Left lung (tissue), 10 donors: ENCODE data around the gene DRD3. TPM values are rescaled to one million over a fixed set of nuclear protein-coding genes. Genes with fewer than 3 reads are reported as not detected.

Experiments
- ATAC-seq: fragments of 200-7000 bp; cut with Tn5 transposase; one replicate; pipeline ENCODE4 v1.9.1; 2020; ENCODE audit warnings: moderate library complexity
- DNase-seq, 4 donors: peaks; one replicate each; pipeline ENCODE4 v3.0.0-alpha.2; 2013 to 2020
- H3K27ac ChIP-seq, 2 donors: fragments of 200-600 bp; sonication (generic) in 1 of 2; one replicate each; pipeline versions ENCODE4 v1.5.0 to v1.8.0; 2020 to 2021
- H3K27me3 ChIP-seq, 2 donors: fragments of 200-600 bp; sonication (generic) in 1 of 2; one replicate each; pipeline versions ENCODE4 v1.5.0 to v1.8.0; 2020 to 2021
- H3K36me3 ChIP-seq, 2 donors: fragments of 200-600 bp; sonication (generic) in 1 of 2; one replicate each; pipeline versions ENCODE4 v1.5.0 to v1.8.0; 2020 to 2021
- H3K4me1 ChIP-seq, 2 donors: fragments of 200-600 bp; one replicate each; pipeline ENCODE4 v1.8.0; 2021
- H3K4me3 ChIP-seq, 2 donors: fragments of 200-600 bp; sonication (generic) in 1 of 2; one replicate each; pipeline versions ENCODE4 v1.5.0 to v1.8.0; 2020 to 2021; ENCODE audit warnings: mild to moderate bottlenecking in 1 of 2
- H3K9me3 ChIP-seq, 2 donors: fragments of 200-600 bp; sonication (generic) in 1 of 2; one replicate each; pipeline versions ENCODE4 v1.5.0 to v1.8.0; 2020 to 2021
- intact Hi-C, 2 donors: fragments of 100-400 bp; cut with DNase I; formaldehyde crosslinking; loops; one replicate each; pipeline versions ENCODE4 v1.11.2 to v1.14.2; 2022
- polyA plus RNA-seq, 6 donors: library from polyadenylated mRNA; unstranded; fragments of 120-200 nt; gene quantifications; one replicate each; pipeline ENCODE4 v1.2.1, GENCODE V29; 2013; ENCODE audit not compliant: insufficient read length in 6 of 6
- total RNA-seq, 2 donors: library from RNA; stranded (reverse); fragmentation: NEBNext Ultra II Directional; extraction: Animal tissue kit (Norgen Biotek cat#: 25700); gene quantifications; one replicate each; pipeline ENCODE4 v1.2.1, GENCODE V29; 2021
- TF ChIP-seq, protein P1 (sequence below), 2 donors: fragments of 200-600 bp; sonication (generic) in 1 of 2; IDR thresholded peaks; one replicate each; pipeline versions ENCODE4 v1.5.0 to v1.8.0; 2021; ENCODE audit warnings: antibody characterized with exemption in 2 of 2
- donor health status: DM: no; HTN: yes; CAD: no.
- donor health status: DM: no; HTN: no; CAD: no.

The DRD3 gene
- total and polyA plus RNA-seq, 8 donors: not detected

DNA sequence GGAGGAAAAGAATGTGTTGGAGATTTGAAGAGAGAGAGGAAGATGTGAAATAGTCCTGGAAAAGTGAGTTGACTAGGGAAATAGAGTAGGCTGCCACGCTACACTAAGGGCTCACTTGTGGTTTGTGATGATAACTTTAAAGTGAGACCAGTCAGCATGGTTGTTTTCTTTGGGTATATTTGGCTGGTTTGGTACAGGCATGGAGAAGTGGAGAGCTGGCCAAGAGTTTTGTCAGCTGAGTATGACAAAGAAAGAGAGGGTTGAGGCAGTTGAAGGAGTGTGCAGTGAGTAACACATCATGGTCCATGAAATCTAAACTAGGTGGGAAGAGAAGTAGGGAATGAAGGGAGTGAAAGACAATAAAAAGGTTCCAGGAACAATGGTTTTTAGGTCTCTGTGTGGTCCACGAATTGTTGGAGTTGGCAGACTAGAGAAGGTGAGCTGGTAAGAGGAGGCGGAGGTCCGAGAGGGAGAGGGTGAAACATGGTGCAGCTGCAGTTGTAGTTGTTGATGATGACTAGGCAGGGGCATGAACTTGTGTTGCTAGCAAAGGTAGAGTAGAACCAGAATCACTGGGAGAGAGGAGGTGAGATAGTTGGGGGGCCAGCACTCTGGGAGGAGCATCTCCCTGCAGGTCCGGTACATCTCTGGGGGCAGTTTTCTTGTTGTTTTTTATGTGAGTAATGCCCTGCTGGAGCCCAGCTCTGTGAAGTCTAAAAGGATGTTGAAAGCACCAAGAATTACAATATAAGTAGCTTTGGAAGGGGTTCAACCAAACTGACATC lies 37.5 kb upstream of the DRD3 start:
- Histone ChIP-seq H3K4me1 (peaks cover 0 to 11% of the 10 kb centered on the region in 2 donors), H3K36me3 (no peaks in the 10 kb centered on the region), H3K27ac (no peak overlapping the region), H3K27me3 (no peaks in the 10 kb centered on the region), H3K9me3 (no peaks in the 10 kb centered on the region), H3K4me3 (no peak overlapping the region)
- intact Hi-C loops: no loop called here
- TF ChIP-seq, protein P1, sequence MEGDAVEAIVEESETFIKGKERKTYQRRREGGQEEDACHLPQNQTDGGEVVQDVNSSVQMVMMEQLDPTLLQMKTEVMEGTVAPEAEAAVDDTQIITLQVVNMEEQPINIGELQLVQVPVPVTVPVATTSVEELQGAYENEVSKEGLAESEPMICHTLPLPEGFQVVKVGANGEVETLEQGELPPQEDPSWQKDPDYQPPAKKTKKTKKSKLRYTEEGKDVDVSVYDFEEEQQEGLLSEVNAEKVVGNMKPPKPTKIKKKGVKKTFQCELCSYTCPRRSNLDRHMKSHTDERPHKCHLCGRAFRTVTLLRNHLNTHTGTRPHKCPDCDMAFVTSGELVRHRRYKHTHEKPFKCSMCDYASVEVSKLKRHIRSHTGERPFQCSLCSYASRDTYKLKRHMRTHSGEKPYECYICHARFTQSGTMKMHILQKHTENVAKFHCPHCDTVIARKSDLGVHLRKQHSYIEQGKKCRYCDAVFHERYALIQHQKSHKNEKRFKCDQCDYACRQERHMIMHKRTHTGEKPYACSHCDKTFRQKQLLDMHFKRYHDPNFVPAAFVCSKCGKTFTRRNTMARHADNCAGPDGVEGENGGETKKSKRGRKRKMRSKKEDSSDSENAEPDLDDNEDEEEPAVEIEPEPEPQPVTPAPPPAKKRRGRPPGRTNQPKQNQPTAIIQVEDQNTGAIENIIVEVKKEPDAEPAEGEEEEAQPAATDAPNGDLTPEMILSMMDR (IDR thresholded peaks at IDR 0.05): no peak
- DNase-seq (no peak), ATAC-seq (no peak)

DNA sequence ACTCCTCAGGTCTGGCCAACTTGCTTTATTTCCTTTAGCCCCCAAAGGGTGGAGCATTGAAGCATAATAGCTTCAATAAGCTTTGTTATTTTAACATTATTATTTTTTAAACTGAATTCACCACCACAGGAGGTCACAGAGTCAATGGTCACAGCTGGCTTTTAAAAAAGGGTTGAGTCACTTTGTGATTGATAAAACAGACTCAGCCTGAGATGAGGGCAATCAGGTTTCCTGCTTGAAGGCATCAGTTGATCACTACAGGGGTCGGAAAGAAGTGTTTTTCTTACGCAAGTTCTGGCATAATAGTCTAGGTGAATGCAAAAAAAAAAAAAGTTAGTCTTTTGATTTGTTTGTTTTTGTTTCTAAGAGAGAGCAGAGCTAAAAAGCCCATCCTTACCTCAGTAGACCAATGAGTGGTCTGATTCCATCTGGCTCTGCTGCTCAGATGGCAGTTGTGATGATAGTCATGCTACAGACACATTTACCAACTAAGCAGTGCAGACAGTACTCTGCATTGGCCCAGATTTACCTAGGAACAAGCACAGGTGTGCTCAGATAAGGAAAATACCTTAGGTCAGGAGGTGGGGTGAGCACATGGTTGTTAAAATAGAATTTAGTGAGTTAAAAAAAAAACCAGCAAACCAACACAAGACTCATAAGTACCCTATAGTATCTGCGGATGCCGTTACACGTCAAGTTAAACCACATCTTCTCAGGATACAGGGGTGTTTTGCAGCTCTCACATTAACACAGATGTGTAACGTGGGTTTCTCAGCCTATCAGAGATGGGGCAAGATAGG lies 35.9 kb upstream of the DRD3 start:
- TF ChIP-seq, protein P1 (IDR thresholded peaks at IDR 0.05): no peak
- H3K27ac ChIP-seq: peak overlapping the region; percentile 49 to 59
- H3K9me3 ChIP-seq: no peaks in the 10 kb centered on the region
- ATAC-seq (peak; percentile 38), DNase-seq (peak in 1 of 4 donors; percentile 0)
- no peaks in the 10 kb centered on the region for H3K36me3 ChIP-seq
- peak overlapping the region in 1 of 2 donors; percentile 12 for H3K4me3 ChIP-seq
- H3K4me1 ChIP-seq: peaks cover 0 to 11% of the 10 kb centered on the region in 2 donors
- no peaks in the 10 kb centered on the region for H3K27me3 ChIP-seq
- intact Hi-C loops: no loop called here

DNA sequence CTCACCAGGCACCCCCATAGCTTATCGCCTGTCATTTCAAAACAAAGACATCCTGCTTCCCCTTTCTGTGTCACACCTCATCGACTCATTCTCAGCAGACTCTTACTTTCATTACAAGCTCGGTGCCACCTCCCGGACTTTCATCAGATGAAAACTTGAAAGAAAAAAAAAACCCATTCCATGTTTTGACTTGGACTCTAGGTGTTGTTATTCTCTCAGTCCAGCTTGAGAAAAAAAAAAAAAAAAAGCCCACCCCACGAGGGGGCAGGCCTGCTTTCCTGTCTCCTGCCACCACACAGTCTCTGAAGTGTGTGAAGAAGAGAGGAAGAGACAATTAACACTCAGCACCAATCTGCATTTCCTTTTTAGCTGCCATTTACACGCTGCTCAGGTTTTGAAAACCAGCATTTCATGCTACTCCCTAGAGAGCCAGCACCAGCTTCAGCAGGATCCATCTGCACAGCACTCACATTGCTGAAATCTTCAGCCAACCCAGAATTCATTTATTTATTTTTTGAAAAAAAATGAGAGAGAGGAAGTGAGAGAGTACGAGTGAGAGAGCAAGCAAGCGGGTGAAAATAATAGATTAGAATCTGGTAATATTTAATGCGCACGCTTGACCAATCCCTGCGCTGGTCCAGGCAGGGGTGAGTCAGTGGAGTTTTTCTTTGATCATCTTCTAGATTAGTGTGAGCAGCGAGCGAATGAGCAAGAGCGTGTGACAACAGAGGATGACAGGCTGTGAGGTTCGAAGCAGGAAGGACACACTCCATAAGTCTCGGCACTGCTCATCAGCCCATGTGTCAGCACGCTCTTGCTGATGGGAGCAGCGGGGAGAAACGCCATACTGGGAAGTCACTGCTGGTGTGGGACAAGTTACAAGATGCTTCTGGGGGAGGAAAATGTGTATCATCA lies 35.0 kb upstream of the DRD3 start:
- intact Hi-C loops: no loop called here
- TF ChIP-seq, protein P1 (IDR thresholded peaks at IDR 0.05): no peak
- H3K4me3 ChIP-seq: peak overlapping the region in 1 of 2 donors; percentile 12
- ATAC-seq (peak; percentile 74), DNase-seq (peak in 2 of 4 donors; percentile 59 to 67)
- H3K36me3 ChIP-seq: no peaks in the 10 kb centered on the region
- no peaks in the 10 kb centered on the region for H3K9me3 ChIP-seq
- H3K27me3 ChIP-seq: no peaks in the 10 kb centered on the region
- H3K4me1 ChIP-seq: peaks cover 0 to 11% of the 10 kb centered on the region in 2 donors
- H3K27ac ChIP-seq: peak overlapping the region; percentile 49 to 59

DNA sequence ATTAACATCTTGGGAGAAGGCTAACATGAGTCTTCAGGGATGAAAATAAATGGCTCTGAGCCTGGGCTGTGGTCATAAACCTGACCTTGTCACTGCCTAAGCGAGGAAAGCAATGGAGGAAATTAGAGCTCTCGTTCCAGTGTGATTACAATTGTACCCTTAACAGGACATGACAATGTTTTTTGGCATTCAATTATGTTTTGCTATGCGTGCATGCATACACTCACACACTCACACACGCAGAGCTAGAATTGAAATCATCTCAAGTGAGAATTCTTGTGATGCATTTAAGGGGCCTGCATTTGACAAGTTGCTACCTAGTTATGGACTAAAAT lies 34.4 kb upstream of the DRD3 start:
- H3K27ac ChIP-seq: peak overlapping the region in 1 of 2 donors; percentile 59
- no peak overlapping the region for H3K4me3 ChIP-seq
- H3K4me1 ChIP-seq: peaks cover 0 to 11% of the 10 kb centered on the region in 2 donors
- TF ChIP-seq, protein P1 (IDR thresholded peaks at IDR 0.05): no peak
- no peaks in the 10 kb centered on the region for H3K27me3 ChIP-seq
- no peaks in the 10 kb centered on the region for H3K9me3 ChIP-seq
- intact Hi-C loops: no loop called here
- H3K36me3 ChIP-seq: no peaks in the 10 kb centered on the region
- DNase-seq (peak in 2 of 4 donors; percentile 8), ATAC-seq (no peak)
